Measurements from ENCODE around the gene AOC3. TPM values are rescaled to one million over a fixed set of nuclear protein-coding genes. Genes with fewer than 3 reads are reported as not detected.

AOC3 gene, protein sequence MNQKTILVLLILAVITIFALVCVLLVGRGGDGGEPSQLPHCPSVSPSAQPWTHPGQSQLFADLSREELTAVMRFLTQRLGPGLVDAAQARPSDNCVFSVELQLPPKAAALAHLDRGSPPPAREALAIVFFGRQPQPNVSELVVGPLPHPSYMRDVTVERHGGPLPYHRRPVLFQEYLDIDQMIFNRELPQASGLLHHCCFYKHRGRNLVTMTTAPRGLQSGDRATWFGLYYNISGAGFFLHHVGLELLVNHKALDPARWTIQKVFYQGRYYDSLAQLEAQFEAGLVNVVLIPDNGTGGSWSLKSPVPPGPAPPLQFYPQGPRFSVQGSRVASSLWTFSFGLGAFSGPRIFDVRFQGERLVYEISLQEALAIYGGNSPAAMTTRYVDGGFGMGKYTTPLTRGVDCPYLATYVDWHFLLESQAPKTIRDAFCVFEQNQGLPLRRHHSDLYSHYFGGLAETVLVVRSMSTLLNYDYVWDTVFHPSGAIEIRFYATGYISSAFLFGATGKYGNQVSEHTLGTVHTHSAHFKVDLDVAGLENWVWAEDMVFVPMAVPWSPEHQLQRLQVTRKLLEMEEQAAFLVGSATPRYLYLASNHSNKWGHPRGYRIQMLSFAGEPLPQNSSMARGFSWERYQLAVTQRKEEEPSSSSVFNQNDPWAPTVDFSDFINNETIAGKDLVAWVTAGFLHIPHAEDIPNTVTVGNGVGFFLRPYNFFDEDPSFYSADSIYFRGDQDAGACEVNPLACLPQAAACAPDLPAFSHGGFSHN
- 8.7 and 10.4 TPM in 2 replicates for total RNA-seq (2016; rRNA removed; fragmentation: Illumina TruSeq; extraction: Trizol)
- 1.1 and 1.3 TPM in 2 replicates for total RNA-seq (2016; cell fraction: cytosol; rRNA removed; fragmentation: Illumina TruSeq; extraction: Trizol; ENCODE audit: low read depth)
- 8.4 and 9.5 TPM in 2 replicates for total RNA-seq (2016; cell fraction: insoluble cytoplasmic fraction; rRNA removed; fragmentation: Illumina TruSeq; extraction: Trizol)
- 5.2 and 5.4 TPM in 2 replicates for total RNA-seq (2016; cell fraction: membrane; rRNA removed; fragmentation: Illumina TruSeq; extraction: Trizol)
- total RNA-seq (2016; cell fraction: nucleus; rRNA removed; fragmentation: Illumina TruSeq; extraction: Trizol) = 5.4 and 5.6 TPM in 2 replicates
- 51.7 and 61.0 TPM in 2 replicates for polyA plus RNA-seq (2011; rRNA removed)
- polyA plus RNA-seq (2011; cell fraction: cytosol; rRNA removed) = 41.8 and 51.7 TPM in 2 replicates
- 46.4 and 56.2 TPM in 2 replicates for polyA plus RNA-seq (2011; cell fraction: nucleus; rRNA removed)
- 44.7 and 61.7 TPM in 2 replicates for polyA plus RNA-seq (2012)
- polyA plus RNA-seq (2016; cell fraction: cytosol; fragmentation: Illumina TruSeq; extraction: Trizol; ENCODE audit: low read depth) = 2.7 and 3.3 TPM in 2 replicates
- 21.1 and 22.0 TPM in 2 replicates for polyA plus RNA-seq (2016; cell fraction: insoluble cytoplasmic fraction; fragmentation: Illumina TruSeq; extraction: Trizol; ENCODE audit: low read depth)
- polyA plus RNA-seq (2016; cell fraction: membrane; fragmentation: Illumina TruSeq; extraction: Trizol; ENCODE audit: low read depth) = 6.6 and 6.7 TPM in 2 replicates
- polyA plus RNA-seq (2016; cell fraction: nucleus; fragmentation: Illumina TruSeq; extraction: Trizol; ENCODE audit: insufficient read depth, low read depth) = 18.7 and 18.9 TPM in 2 replicates
- polyA minus RNA-seq (2011; rRNA and poly(A)+ RNA removed; ENCODE audit: low replicate concordance) = 0.51 and 56.5 TPM in 2 replicates
- 13.8 and 20.0 TPM in 2 replicates for polyA minus RNA-seq (2011; cell fraction: cytosol; rRNA and poly(A)+ RNA removed)
- 11.6 and 18.6 TPM in 2 replicates for polyA minus RNA-seq (2011; cell fraction: nucleus; rRNA and poly(A)+ RNA removed)
- percentile 57 among the genes with signal in this experiment for Bru-seq, nascent RNA
- percentile 88 among the genes with signal in this experiment for BruChase-seq, experiment 1, labeled RNA remaining after a 6-hour chase
- BruChase-seq, experiment 2, labeled RNA remaining after a 2-hour chase = percentile 79 among the genes with signal in this experiment
- long read RNA-seq, experiment 1, partial matches to known transcripts = 13 of 32 reads
- long read RNA-seq, experiment 1, other reads (novel, unspliced or antisense) = 19 of 32 reads
- long read RNA-seq, experiment 2, partial matches to known transcripts = 12 of 33 reads
- long read RNA-seq, experiment 2, other reads (novel, unspliced or antisense) = 19 of 33 reads

DNA sequence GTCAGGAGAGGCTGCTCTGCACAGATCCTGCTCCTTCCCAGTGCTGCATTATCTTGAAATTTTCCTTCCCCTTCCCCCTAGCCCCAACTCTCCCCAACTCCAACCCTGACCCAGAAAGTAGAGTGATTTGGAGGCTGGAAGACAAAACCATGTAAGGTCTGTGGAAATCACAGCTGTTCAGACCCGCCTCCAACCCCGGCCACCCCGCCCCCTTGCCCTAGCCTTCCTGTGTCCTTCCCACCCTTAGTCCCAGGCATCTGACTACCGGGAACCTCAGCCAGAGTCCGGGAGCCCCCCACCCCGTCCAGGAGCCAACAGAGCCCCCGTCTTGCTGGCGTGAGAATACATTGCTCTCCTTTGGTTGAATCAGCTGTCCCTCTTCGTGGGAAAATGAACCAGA lies at the start of gene AOC3:
AOC3 (plus strand) TSS at position 246 of the 400 bp plus-strand sequence; CDS start at position 391, 145 bp downstream.
- Histone ChIP-seq H3K27ac (ENCODE audit: extremely low read length, insufficient read depth, low read length) (no peak within 1 kb of the TSS), H3K27me3 (ENCODE audit: control insufficient read depth in 1 of 2, insufficient read depth in 2 of 2, low read length in 2 of 2) (no peaks in the 10 kb centered on the region), H2AFZ (ENCODE audit: low read length) (no peak within 1 kb of the TSS), H3K9ac (ENCODE audit: insufficient read depth, low read depth, low read length) (peak within 1 kb of the TSS; percentile 26; the same call in 1 of the 2 replicates), H3K4me3 (replicated peaks in 1 of 3; ENCODE audit: insufficient read depth in 1 of 3, low read depth in 2 of 3, low read length in 3 of 3) (peak within 1 kb of the TSS in 2 of 3 experiments; percentile 23 to 58; a peak in 2 of 6 replicates), H4K20me1 (ENCODE audit: insufficient read depth, low read length) (no peaks in the 10 kb centered on the region), H3K4me1 (ENCODE audit: insufficient read depth, low read length) (peaks cover 75% of the 10 kb centered on the region), H3K36me3 (replicated peaks in 1 of 2; ENCODE audit: control insufficient read depth in 1 of 2, insufficient read depth in 2 of 2, low read length in 2 of 2) (0 out of 5 replicates have a peak, but pooled peaks cover 0 to under 1% of the 10 kb centered on the region in 2 experiments), H3K9me3 (ENCODE audit: low read length) (no peaks in the 10 kb centered on the region), H3K4me2 (ENCODE audit: low read depth, low read length) (peak within 1 kb of the TSS; percentile 64), H3K79me2 (ENCODE audit: insufficient read depth, low read length) (peaks cover 5% of the 10 kb centered on the region)
- DNase-seq (ENCODE audit: low spot score) (peak; percentile 28), ATAC-seq (peak; percentile 13; the same call in 2 of the 3 replicates), FAIRE-seq (no peak)
- intact Hi-C loops (cut with micrococcal nuclease; ENCODE audit: unreplicated experiment) = no loop called here
- CTCF ChIA-PET (ENCODE audit: low intra/inter-chr PET ratio, low total read pairs) = no interaction called here
- POLR2A ChIA-PET = interaction anchor here (1.0 to 3.7 kb wide), 4 partner anchors 16 to 78 kb away, joined by 3 to 12 read pairs (median 5); no protein-coding TSS in a partner anchor
- 16% methylated on average over 9 of the region's 9 CpGs for WGBS (ENCODE audit: low lambda C conversion rate)
- no TSS peak for BruUV-seq (replicated peaks)
- TF ChIP-seq ZNF234 (CRISPR knock-in tag; conservative IDR thresholded peaks at IDR 0.05) (no peak), SP5 (CRISPR knock-in tag; IDR thresholded peaks at IDR 0.05; ENCODE audit: borderline replicate concordance, low read depth) (0 out of 2 replicates have a peak, but pooled peaks have one; percentile 51)
- TF ChIP-seq, protein P1, sequence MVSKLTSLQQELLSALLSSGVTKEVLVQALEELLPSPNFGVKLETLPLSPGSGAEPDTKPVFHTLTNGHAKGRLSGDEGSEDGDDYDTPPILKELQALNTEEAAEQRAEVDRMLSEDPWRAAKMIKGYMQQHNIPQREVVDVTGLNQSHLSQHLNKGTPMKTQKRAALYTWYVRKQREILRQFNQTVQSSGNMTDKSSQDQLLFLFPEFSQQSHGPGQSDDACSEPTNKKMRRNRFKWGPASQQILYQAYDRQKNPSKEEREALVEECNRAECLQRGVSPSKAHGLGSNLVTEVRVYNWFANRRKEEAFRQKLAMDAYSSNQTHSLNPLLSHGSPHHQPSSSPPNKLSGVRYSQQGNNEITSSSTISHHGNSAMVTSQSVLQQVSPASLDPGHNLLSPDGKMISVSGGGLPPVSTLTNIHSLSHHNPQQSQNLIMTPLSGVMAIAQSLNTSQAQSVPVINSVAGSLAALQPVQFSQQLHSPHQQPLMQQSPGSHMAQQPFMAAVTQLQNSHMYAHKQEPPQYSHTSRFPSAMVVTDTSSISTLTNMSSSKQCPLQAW (CRISPR knock-in tag; IDR thresholded peaks at IDR 0.05) = no peak
- TF ChIP-seq, protein P2, sequence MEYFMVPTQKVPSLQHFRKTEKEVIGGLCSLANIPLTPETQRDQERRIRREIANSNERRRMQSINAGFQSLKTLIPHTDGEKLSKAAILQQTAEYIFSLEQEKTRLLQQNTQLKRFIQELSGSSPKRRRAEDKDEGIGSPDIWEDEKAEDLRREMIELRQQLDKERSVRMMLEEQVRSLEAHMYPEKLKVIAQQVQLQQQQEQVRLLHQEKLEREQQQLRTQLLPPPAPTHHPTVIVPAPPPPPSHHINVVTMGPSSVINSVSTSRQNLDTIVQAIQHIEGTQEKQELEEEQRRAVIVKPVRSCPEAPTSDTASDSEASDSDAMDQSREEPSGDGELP (IDR thresholded peaks at IDR 0.05; ENCODE audit: borderline replicate concordance, low read depth) = peak; percentile 79; the same call in 1 of the 2 replicates
- in situ Hi-C loops (cut with HindIII; ENCODE audit: extremely low pct_ligation_motif_present, low pct_unique_long_range_greater_than_20kb) = no loop called here

All from HepG2 (cell line).